ENCODE data around the gene HRK.

DNA sequence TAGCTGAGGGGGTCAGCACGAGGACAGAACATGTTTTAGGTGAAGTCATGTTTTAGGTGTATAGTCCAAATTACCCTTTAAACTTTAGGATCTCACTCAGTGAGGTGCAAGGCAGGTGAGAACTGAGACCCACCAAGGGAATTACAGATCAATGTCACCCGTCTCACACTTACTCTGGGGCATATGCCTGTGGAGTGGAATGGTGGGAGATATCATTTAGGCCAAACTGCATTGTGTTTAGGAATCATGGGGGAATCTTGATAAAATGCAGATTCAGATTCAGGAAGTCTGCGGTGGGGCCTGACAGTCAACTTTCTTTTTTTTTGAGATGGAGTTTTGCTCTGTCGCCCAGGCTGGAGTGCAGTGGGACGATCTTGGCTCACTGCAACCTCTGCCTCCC is 47.3 kb upstream of the HRK start:
- TF ChIP-seq GATA2 (IDR thresholded peaks at IDR 0.05; ENCODE audit: low read depth, low read length) (no peak), GATA3 (IDR thresholded peaks at IDR 0.05; ENCODE audit: low read depth, low read length) (no peak)

All from SH-SY5Y (cell line).